ENCODE data around the gene COBL. TPM values are rescaled to one million over a fixed set of nuclear protein-coding genes. Genes with fewer than 3 reads are reported as not detected.

The COBL gene
- total RNA-seq, 1 donor from 2014 or later, result 6.3 TPM

DNA sequence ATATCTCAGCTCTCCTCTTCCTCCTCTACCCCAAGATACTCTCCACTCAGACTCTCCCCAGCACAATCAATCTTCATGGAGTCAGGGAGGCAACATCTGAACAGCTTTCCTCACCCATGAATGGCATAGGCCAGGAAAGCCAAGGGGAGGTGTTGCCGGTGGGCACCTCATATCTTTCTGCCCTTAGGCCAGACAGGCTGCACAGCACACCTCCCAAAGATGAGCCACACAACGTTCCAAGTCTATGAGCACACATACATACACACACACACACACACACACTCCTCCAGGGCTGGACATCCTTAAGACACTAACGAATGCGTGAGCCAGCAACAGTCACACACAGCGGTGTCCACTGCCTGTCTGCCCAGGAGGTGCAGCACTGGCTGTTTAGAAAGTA is 17.7 kb downstream of the COBL start:
- H3F3A ChIP-seq (ENCODE audit: low read depth), result no peaks in the 10 kb centered on the region
- TF ChIP-seq, protein P1, sequence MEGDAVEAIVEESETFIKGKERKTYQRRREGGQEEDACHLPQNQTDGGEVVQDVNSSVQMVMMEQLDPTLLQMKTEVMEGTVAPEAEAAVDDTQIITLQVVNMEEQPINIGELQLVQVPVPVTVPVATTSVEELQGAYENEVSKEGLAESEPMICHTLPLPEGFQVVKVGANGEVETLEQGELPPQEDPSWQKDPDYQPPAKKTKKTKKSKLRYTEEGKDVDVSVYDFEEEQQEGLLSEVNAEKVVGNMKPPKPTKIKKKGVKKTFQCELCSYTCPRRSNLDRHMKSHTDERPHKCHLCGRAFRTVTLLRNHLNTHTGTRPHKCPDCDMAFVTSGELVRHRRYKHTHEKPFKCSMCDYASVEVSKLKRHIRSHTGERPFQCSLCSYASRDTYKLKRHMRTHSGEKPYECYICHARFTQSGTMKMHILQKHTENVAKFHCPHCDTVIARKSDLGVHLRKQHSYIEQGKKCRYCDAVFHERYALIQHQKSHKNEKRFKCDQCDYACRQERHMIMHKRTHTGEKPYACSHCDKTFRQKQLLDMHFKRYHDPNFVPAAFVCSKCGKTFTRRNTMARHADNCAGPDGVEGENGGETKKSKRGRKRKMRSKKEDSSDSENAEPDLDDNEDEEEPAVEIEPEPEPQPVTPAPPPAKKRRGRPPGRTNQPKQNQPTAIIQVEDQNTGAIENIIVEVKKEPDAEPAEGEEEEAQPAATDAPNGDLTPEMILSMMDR (IDR thresholded peaks at IDR 0.05), result no peak
- TF ChIP-seq EZH2 (IDR thresholded peaks at IDR 0.05), result no peak
- TF ChIP-seq EZH2phosphoT487 (IDR thresholded peaks at IDR 0.05), result no peak
- H3K4me3 ChIP-seq, result no peak overlapping the region
- Mint-ChIP-seq H3K27ac (no peak overlapping the region), H3K36me3 (no peaks in the 10 kb centered on the region), H3K27me3 (ENCODE audit: insufficient read depth, low read depth) (no peaks in the 10 kb centered on the region), H3K4me1 (no peaks in the 10 kb centered on the region), H3K9me3 (no peaks in the 10 kb centered on the region), H3K4me3 (no peak overlapping the region)
- no peak overlapping the region for H3K9ac ChIP-seq
- peaks cover 39% of the 10 kb centered on the region for H3K79me2 ChIP-seq (ENCODE audit: low read depth)
- H3K36me3 ChIP-seq, result no peaks in the 10 kb centered on the region
- no peaks in the 10 kb centered on the region for H3K9me3 ChIP-seq (ENCODE audit: low read depth)
- no peak overlapping the region for H3K27ac ChIP-seq
- no peaks in the 10 kb centered on the region for H4K20me1 ChIP-seq (ENCODE audit: low read depth)
- H3K27me3 ChIP-seq, result no peaks in the 10 kb centered on the region
- no peak overlapping the region for H3K4me2 ChIP-seq
- no peak overlapping the region for H2AFZ ChIP-seq (replicated peaks)
- peaks cover 7% of the 10 kb centered on the region for H3K4me1 ChIP-seq
- no peak for DNase-seq (ENCODE audit: low spot score)

DNA sequence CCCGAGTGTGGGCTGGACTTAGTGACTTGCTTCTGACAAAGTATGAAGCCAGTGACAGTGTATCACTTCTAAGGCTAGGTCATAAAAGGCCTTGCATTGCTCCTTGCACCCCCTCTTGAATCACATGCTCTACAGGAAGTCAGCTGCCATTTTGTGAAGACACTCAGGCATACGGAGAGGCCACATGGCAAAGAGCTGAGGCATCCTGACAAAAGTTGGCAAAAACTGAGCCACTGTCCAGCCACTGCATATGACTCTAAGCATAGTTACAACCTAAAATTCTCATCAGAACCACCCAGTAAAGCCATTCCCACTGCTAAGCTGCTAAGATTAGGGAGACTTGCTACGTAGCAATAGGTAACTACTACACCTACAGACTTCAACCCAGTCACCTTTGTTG is 18.6 kb downstream of the COBL start:
- H3K4me1 ChIP-seq, result peaks cover 7% of the 10 kb centered on the region
- no peak overlapping the region for H3K4me3 ChIP-seq
- no peak overlapping the region for H3K27ac ChIP-seq
- H3K36me3 Mint-ChIP-seq, result no peaks in the 10 kb centered on the region
- no peak overlapping the region for H2AFZ ChIP-seq (replicated peaks)
- no peak overlapping the region for H3K27ac Mint-ChIP-seq
- H3K36me3 ChIP-seq, result no peaks in the 10 kb centered on the region
- H4K20me1 ChIP-seq (ENCODE audit: low read depth), result no peaks in the 10 kb centered on the region
- no peaks in the 10 kb centered on the region for H3K27me3 ChIP-seq
- no peak for DNase-seq (ENCODE audit: low spot score)
- TF ChIP-seq, protein P1 (IDR thresholded peaks at IDR 0.05), result no peak
- TF ChIP-seq EZH2 (IDR thresholded peaks at IDR 0.05), result no peak
- no peak for TF ChIP-seq EZH2phosphoT487 (IDR thresholded peaks at IDR 0.05)
- H3F3A ChIP-seq (ENCODE audit: low read depth), result no peaks in the 10 kb centered on the region
- no peaks in the 10 kb centered on the region for H3K9me3 ChIP-seq (ENCODE audit: low read depth)
- H3K79me2 ChIP-seq (ENCODE audit: low read depth), result peaks cover 40% of the 10 kb centered on the region
- H3K4me1 Mint-ChIP-seq, result no peaks in the 10 kb centered on the region
- no peak overlapping the region for H3K4me2 ChIP-seq
- no peaks in the 10 kb centered on the region for H3K27me3 Mint-ChIP-seq (ENCODE audit: insufficient read depth, low read depth)
- H3K9me3 Mint-ChIP-seq, result no peaks in the 10 kb centered on the region
- H3K4me3 Mint-ChIP-seq, result no peak overlapping the region
- H3K9ac ChIP-seq, result no peak overlapping the region

DNA sequence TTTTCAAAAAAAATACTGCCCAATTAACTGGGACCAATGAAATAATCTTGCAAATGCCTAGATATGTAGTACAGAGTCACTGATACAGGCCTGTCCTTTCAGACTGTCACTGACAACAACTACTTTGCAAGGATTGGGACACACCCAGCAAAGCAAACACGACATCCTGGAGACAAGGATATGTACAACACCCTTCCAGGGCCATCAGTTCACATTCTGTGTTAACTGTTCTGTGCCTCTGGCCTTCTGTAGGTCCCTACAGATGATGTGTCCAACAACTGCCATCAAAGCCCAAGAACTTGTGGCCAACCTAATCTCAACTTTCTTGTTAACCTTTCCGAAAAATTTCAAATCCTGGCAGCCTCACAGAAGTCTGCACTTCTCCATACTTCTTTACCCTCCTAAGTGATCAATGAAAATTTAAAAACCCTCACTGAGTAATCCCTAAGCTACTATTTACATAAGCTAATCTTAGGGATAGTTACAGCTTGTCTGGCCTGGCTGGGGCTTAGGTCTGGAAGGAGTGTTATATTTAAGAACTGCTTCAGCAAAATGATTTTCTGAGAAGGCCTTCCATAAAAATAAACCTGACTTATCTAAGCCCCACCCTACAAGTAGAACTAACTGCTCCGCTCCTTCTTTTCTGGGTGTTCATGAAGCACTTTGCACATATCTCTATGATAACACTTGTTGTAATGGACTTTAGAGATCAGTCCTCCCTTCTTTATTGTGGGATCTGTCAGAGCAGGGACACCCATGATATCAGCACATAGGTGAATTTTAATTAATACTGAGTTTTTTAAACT is 21.0 kb downstream of the COBL start:
- Histone ChIP-seq H3K4me1 (peaks cover 12% of the 10 kb centered on the region), H2AFZ (replicated peaks) (no peak overlapping the region), H3K36me3 (no peaks in the 10 kb centered on the region), H3K27ac (no peak overlapping the region), H3K9me3 (ENCODE audit: low read depth) (no peaks in the 10 kb centered on the region), H3K4me2 (no peak overlapping the region), H3K9ac (no peak overlapping the region), H4K20me1 (ENCODE audit: low read depth) (no peaks in the 10 kb centered on the region), H3K4me3 (no peak overlapping the region), H3F3A (ENCODE audit: low read depth) (no peaks in the 10 kb centered on the region), H3K27me3 (no peaks in the 10 kb centered on the region), H3K79me2 (ENCODE audit: low read depth) (peaks cover 46% of the 10 kb centered on the region)
- Mint-ChIP-seq H3K4me1 (no peaks in the 10 kb centered on the region), H3K9me3 (no peaks in the 10 kb centered on the region), H3K27me3 (ENCODE audit: insufficient read depth, low read depth) (peaks cover 7% of the 10 kb centered on the region), H3K4me3 (no peak overlapping the region), H3K36me3 (no peaks in the 10 kb centered on the region), H3K27ac (no peak overlapping the region)
- no peak for DNase-seq (ENCODE audit: low spot score)
- TF ChIP-seq EZH2phosphoT487 (IDR thresholded peaks at IDR 0.05) (no peak), EZH2 (IDR thresholded peaks at IDR 0.05) (no peak)
- TF ChIP-seq, protein P1 (IDR thresholded peaks at IDR 0.05), result no peak
